ENCODE measurements around the gene ANO10.

- TF ChIP-seq EZH2 (IDR thresholded peaks at IDR 0.05; ENCODE audit: low read depth) = no peak
- no peak for TF ChIP-seq CTCF (conservative IDR thresholded peaks at IDR 0.05)
Observed at GRCh38 chr3:43405888-43406642, 215.7 kb downstream of the ANO10 start.

Measured in PC-9 (cell line).